ENCODE measurements around the gene KCNN3.

- no peak for TF ChIP-seq POLR2AphosphoS5 (IDR thresholded peaks at IDR 0.05; ENCODE audit: low read depth, low read length)
- TF ChIP-seq SIN3A (IDR thresholded peaks at IDR 0.05; ENCODE audit: borderline replicate concordance, insufficient read depth, low read length) = no peak
- TF ChIP-seq, protein P1, sequence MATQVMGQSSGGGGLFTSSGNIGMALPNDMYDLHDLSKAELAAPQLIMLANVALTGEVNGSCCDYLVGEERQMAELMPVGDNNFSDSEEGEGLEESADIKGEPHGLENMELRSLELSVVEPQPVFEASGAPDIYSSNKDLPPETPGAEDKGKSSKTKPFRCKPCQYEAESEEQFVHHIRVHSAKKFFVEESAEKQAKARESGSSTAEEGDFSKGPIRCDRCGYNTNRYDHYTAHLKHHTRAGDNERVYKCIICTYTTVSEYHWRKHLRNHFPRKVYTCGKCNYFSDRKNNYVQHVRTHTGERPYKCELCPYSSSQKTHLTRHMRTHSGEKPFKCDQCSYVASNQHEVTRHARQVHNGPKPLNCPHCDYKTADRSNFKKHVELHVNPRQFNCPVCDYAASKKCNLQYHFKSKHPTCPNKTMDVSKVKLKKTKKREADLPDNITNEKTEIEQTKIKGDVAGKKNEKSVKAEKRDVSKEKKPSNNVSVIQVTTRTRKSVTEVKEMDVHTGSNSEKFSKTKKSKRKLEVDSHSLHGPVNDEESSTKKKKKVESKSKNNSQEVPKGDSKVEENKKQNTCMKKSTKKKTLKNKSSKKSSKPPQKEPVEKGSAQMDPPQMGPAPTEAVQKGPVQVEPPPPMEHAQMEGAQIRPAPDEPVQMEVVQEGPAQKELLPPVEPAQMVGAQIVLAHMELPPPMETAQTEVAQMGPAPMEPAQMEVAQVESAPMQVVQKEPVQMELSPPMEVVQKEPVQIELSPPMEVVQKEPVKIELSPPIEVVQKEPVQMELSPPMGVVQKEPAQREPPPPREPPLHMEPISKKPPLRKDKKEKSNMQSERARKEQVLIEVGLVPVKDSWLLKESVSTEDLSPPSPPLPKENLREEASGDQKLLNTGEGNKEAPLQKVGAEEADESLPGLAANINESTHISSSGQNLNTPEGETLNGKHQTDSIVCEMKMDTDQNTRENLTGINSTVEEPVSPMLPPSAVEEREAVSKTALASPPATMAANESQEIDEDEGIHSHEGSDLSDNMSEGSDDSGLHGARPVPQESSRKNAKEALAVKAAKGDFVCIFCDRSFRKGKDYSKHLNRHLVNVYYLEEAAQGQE (IDR thresholded peaks at IDR 0.05; ENCODE audit: insufficient read depth in 1 of 2, low read depth in 2 of 2, low read length in 2 of 2) = no peak
- no peak for TF ChIP-seq TAF1 (IDR thresholded peaks at IDR 0.05; ENCODE audit: borderline replicate concordance, insufficient read depth, low read length)
Observed at GRCh38 chr1:154913273-154913672, 43.2 kb upstream of the KCNN3 start.

Measured in PFSK-1 (cell line).